Measurements from ENCODE around the gene HAT1.
"Not testable (repeated sequence)": the region's sequence is repeated elsewhere in the genome, so short reads cannot be mapped to it uniquely, and the experiment has no call there.

The HAT1 gene

GRCh38 chr2:171922230-171923022 lies at the start of gene HAT1:
TSS of gene HAT1 (plus strand) at chr2:171922461. CDS start at chr2:171922501, 40 bp downstream.
- peak; percentile 91 to 96 for DNase-seq (ENCODE audit: low read depth in 1 of 2, low spot score in 1 of 2)

DNA sequence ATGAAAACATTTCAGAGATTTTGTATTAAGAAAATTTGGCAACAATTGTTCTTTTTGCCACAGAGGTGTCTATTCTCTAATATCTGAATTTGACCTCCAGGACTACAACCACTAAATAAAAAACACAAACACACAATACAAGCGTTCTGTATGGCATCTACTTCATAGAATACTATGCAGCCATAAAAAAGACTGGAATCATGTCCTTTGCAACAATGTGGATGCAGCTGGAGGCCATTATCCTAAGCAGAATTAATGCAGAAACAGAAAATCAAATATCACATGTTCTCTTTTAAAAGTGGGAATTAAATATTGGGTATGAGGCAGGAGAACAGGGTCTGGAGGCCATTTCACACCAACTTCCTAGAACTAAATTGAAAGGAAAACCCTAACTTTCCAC lies 47.7 kb upstream of the HAT1 start:
- no peak for DNase-seq (ENCODE audit: low read depth in 1 of 2, low spot score in 1 of 2)

- no peak for DNase-seq (ENCODE audit: low read depth in 1 of 2, low spot score in 1 of 2)
Observed at GRCh38 chr2:171874963-171875362, 47.3 kb upstream of the HAT1 start.

DNA sequence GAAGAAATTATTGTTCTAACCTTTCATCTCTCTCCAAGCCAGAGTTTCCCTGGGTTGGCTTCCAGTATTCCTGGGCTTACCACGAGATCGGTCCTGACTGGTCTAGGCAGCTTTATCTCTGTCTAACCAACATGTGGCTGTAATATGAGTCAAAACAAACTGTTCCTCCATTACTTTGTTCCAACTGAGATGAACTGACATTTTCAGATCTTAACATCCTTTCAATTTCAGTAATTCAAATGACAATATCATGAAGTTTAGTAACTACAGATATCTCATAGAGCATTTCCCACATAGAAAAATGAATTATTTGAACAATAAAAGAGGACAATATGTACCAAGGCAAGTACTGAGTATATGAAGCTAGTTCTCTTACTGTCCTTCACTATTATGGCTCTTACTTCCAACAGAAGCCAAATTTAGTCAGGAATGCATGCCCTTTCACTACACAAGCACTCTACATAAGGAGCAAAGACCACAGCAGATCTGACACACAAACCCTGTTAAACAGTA lies 43.7 kb upstream of the HAT1 start:
- no peak for DNase-seq (ENCODE audit: low read depth in 1 of 2, low spot score in 1 of 2)

DNA sequence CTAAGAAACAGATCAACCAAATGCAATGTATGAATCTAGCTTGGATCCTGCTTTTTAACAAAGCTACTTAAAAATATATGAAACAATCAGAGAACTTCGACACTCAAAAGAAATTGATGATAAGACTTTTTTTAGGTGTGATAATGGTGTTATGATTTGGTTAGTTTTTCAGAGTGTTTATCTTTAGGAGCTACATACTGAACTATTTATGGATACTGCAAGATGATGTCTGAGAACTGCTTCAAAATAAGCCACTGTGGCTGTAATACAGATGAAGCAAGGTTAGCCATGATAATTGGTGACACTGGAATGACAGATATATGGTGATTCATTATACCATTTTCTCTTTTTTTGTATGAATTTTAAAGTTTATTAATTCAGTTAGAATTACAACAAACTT lies 42.4 kb upstream of the HAT1 start:
- no peak for DNase-seq (ENCODE audit: low read depth in 1 of 2, low spot score in 1 of 2)

DNA sequence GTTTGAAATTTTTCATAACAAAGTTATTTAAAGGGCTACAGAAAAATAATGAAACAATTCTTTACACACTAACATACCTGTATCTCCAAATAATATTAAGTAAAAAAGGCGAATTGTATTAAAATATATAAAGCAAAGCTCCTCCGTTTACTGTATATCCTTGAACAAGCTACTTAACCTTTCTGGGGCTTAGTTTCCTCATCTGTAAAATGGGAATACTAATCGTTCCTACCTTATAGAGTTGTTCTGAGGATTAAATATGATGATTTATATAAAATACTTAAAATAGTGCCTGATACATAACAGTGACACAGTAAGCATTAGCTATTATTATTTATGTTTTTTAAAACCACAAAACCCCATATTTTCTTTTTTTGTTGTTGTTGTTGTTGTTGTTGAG lies 41.5 kb upstream of the HAT1 start:
- no peak for DNase-seq (ENCODE audit: low read depth in 1 of 2, low spot score in 1 of 2)

DNA sequence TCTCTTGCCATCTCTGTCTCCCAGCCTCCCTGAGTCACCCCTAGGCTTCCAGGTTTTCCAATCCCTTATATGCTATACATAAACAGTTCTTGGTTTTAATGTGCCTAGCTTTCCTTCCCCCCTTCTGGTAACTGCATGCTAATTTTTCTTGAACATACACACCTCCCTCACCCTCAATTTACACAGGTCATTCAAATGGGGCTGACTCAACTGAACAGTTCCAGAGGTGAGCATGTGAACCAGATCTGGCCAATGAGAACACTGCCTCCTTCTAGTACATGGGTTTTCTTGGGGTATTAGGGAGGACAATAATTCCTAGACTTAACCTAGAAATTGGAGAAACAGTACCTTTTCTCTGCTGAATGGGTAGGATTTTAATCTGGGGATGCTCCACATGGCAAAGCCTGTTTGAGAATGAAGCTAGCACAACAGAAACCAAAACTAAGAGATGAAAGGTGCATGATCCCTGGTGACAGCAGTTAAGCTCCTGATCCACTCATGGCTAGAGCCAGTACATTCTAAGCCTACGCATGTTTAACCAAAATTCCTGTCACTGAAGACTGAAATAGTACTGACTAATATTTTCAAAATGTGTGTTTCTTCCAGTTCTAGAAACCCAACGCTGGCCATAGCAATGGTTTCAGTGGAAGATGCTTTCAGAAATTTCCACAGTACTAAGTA lies 40.0 kb upstream of the HAT1 start:
- DNase-seq (ENCODE audit: low read depth in 1 of 2, low spot score in 1 of 2) = no peak

DNA sequence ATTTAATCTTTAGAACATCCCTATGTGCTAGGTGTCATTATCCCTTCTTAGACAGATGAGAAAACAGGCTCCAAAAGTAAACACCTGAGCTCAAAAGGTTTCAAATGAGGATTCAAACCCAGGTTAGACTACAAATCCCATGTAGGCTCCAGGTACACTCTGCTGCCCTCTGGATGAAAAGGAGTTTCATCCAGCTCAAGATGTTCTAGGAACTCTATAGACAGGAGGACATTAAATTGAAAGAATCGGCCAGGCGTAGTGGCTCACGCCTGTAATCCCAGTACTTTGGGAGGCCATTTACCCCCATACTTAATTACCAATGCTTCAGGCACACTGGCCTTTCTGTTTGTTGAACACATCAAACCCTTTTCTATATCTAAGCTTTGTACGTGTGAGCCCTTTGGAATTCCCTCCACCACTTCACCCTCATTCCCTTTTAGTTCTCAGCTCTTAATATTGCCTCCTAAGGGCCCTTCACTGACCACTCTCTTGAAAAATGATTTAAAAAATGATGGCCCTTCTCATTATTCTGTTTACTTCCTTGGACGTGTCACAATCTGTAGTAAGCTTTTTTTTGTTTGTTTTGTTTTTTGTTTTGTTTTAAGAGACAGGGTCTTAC lies 38.9 kb upstream of the HAT1 start:
- DNase-seq (ENCODE audit: low read depth in 1 of 2, low spot score in 1 of 2) = no peak

DNA sequence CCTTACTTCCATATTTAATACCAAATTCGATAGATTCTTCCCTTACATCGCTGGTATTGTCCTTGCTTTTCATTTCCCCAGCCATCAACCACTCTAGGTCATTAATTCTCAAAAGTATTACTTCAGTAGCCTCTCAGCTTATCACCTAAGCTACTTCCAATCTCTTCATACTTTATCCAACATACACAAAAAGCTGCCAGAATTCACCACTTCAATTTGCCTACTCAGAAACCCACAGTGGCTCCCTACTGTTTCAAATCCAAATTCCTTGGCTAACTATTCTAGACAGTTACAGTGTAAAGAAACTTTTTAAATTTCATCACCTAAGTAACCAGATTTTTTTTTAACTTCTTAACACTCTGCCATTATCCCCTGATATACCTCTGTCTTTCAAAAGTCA lies 32.9 kb upstream of the HAT1 start:
- DNase-seq (ENCODE audit: low read depth in 1 of 2, low spot score in 1 of 2) = no peak

DNA sequence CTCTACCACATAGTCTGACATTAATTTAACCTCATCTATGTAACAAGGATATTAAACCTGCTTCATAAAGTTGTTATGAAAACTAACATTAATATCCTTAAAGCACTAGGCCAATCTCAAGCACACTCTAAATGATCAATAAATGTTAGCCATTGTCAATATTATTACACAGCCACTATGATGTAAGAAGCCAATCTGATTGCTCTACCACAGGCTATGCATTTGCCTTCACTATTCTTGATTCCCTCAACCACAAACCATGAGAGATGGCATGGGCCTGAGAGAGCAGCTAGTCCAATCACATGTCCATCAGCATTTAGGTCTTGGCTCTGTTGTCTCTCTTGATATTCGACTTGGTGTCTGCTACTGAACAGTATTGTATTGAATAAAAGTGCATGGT lies 32.5 kb upstream of the HAT1 start:
- DNase-seq (ENCODE audit: low read depth in 1 of 2, low spot score in 1 of 2) = no peak

DNA sequence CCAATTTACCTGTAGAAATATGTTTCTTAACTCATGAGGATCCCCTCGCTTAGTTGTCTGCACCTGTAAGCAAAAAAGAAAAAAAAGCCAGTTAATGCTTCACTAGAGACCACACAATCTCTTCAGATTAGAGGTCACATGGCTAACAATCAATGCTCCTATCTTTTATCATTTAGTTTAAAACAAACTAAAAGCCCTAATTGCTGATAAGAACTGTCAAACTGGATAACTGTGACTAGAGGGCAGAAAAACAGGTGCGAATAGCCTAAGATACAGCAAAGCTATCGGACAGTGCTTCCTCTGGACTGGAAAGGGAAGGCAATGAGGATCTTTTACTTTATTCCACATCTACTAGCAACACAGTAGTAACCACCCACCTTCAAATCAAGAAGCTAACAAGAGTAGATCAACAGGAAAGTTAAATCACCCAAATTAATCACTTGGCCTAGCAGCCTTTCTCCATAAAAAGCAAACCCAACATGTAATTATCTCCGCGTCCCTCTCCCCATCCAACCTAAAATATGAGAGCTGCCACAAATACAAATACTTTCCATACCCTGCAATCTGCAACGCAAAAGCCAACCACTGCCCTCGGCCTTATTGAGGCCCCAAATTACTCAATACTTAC lies 29.0 kb upstream of the HAT1 start:
- DNase-seq (ENCODE audit: low read depth in 1 of 2, low spot score in 1 of 2) = no peak

DNA sequence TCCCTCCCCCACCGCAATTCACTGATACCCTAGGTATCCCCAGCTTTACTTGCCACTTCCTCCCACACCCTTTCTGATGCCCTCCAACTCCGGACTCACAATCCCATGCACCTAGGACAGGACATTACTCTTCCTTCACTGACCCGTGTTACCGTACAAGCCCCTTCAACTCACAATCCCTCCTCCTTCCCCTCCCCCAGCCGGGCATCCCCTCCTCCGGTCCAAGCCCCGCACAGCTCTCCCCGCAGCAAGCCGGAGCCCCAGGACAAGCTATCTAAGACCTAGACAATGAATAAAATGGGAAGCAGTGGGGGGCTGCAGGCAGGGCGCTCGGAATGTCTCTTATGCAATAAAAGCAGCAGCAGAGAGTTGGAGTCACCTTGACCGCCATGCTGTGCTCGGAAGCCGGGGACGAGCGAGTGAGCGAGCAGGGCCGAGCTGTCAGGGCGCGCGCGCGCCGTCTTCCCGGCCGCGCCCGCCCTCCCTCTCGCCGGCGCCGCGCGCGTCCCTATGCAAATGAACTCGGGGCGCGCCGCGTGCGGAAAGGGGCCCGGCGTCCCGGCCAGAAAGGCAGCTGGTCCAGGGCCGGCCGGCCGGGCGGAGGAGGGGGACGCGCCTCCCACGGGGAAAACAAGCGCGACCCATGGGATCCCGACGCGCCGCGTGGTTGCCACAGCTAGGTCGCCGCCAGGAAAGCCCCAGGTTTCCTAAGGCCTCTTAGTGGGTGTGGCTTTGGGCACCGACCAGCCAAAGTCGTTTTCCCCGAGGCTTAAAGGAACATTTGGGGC lies 28.2 kb upstream of the HAT1 start, which contains the start of gene SLC25A12:
Gene SLC25A12, minus strand, starts transcription at position 421 of the 788 bp plus-strand sequence. Its CDS starts 30 bp downstream, at position 391.
- DNase-seq (ENCODE audit: low read depth in 1 of 2, low spot score in 1 of 2) = peak; percentile 51 to 64

- no peak for DNase-seq (ENCODE audit: low read depth in 1 of 2, low spot score in 1 of 2)
Observed at GRCh38 chr2:171894612-171894947, 27.7 kb upstream of the HAT1 start.

DNA sequence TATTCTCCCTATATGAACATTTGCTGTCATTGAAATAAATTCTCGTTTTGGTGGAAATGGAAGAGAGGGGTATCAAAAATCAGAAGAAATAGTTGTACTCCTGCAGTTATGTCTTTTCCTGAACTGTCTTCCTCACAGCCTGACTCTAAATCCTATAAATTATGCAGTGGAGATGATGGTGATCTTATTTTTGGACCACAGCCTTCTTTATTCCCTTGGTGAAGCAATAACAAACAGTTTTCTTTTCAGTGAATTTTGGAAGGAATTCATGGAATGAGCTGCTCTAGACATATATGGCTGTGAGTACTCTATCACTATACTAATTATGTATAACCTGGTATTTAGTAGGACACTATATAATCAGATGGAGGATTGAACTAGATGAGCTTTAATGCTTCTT lies 26.5 kb upstream of the HAT1 start:
- no peak for DNase-seq (ENCODE audit: low read depth in 1 of 2, low spot score in 1 of 2)

GRCh38 chr2:171899623-171900282 lies 22.5 kb upstream of the HAT1 start:
- DNase-seq (ENCODE audit: low read depth in 1 of 2, low spot score in 1 of 2) = not testable (repeated sequence)

GRCh38 chr2:171902840-171903420 lies 19.3 kb upstream of the HAT1 start:
- DNase-seq (ENCODE audit: low read depth in 1 of 2, low spot score in 1 of 2) = no peak

GRCh38 chr2:171908235-171908634 lies 14.0 kb upstream of the HAT1 start:
- DNase-seq (ENCODE audit: low read depth in 1 of 2, low spot score in 1 of 2) = no peak

DNA sequence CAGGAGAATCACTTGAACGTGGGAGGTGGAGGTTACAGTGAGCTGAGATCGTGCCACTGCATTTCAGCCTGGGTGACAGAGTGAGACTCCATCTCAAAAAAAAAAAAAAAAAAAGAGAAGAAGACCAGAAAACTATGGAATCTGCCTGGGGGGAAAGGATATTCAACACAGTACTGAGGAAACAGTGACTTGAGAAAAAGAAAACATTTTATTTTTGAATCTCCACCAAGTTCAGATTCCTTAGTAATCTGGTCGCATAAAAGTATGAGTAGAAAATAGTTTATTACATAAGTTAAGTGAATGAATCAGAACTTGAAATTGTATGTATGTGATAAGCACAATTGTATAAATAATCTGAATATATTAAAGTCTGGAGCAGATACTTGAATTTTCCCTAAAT lies 13.0 kb upstream of the HAT1 start:
- DNase-seq (ENCODE audit: low read depth in 1 of 2, low spot score in 1 of 2) = no peak

DNA sequence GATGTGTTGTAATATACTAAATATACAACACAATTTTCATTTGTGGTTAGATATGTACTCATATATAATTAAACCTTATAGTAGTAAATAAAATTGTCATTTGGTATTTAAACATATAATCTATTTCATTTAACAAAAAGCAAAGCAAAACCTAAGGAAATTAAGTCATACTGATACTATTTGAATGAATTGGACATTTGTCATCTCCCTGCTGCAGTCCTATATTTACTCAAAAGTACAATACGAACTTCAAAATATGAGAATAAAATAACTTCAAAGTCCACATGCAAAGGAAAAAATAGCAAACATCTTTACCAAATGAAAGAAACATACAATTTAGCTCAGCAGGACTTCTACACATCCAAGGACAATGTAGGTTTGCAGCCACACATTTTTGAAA lies 11.8 kb upstream of the HAT1 start:
- no peak for DNase-seq (ENCODE audit: low read depth in 1 of 2, low spot score in 1 of 2)

GRCh38 chr2:171913517-171913916 lies 8.7 kb upstream of the HAT1 start:
- no peak for DNase-seq (ENCODE audit: low read depth in 1 of 2, low spot score in 1 of 2)
